ENCODE data around the gene NLGN4X. TPM values are rescaled to one million over a fixed set of nuclear protein-coding genes. Genes with fewer than 3 reads are reported as not detected.

Gene NLGN4X
- total RNA-seq, 2 experiments from 2014 or later: 0.08 to 0.11 TPM

DNA sequence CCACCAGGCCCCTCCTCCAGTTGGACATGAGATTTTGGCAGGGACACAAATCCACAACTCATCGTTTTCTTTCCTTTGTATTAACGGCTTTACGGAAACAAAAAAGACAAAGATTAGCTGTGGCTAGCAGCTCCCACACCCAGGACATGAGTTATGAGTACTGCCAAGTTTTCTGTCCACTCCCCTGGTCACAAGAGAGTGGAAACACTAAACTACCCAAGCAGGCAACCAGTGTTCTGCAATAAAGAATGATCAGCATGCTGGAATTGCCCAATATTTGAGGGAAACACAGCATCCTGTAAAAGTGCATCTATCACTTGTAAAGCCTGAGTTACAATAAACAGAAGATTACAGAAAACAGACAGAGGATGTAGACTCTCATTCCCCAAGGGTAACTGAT is 358.4 kb downstream of the NLGN4X start:
- H3K36me3 ChIP-seq (ENCODE audit: insufficient read depth, low read length): no peaks in the 10 kb centered on the region
- no peaks in the 10 kb centered on the region for H3K4me1 ChIP-seq (ENCODE audit: insufficient read depth, low read length)
- intact Hi-C loops (cut with DNase I, micrococcal nuclease): no loop called here
- DNase-seq (no peak), ATAC-seq (ENCODE audit: poor library complexity) (no peak)
- Mint-ChIP-seq H3K27me3 (no peaks in the 10 kb centered on the region), H3K4me3 (no peak overlapping the region), H3K9me3 (peaks cover 3% of the 10 kb centered on the region), H3K36me3 (ENCODE audit: low read depth) (no peaks in the 10 kb centered on the region), H3K27ac (no peak overlapping the region), H3K4me1 (ENCODE audit: low read depth) (no peaks in the 10 kb centered on the region)
- H3K27me3 ChIP-seq (ENCODE audit: control insufficient read depth in 1 of 2, insufficient read depth in 2 of 2, low read length in 2 of 2): no peaks in the 10 kb centered on the region
- TF ChIP-seq, protein P1, sequence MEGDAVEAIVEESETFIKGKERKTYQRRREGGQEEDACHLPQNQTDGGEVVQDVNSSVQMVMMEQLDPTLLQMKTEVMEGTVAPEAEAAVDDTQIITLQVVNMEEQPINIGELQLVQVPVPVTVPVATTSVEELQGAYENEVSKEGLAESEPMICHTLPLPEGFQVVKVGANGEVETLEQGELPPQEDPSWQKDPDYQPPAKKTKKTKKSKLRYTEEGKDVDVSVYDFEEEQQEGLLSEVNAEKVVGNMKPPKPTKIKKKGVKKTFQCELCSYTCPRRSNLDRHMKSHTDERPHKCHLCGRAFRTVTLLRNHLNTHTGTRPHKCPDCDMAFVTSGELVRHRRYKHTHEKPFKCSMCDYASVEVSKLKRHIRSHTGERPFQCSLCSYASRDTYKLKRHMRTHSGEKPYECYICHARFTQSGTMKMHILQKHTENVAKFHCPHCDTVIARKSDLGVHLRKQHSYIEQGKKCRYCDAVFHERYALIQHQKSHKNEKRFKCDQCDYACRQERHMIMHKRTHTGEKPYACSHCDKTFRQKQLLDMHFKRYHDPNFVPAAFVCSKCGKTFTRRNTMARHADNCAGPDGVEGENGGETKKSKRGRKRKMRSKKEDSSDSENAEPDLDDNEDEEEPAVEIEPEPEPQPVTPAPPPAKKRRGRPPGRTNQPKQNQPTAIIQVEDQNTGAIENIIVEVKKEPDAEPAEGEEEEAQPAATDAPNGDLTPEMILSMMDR (IDR thresholded peaks at IDR 0.05): no peak
- ChIA-PET CTCF (no interaction called here), POLR2A (no interaction called here)
- H3K9me3 ChIP-seq (ENCODE audit: control insufficient read depth in 1 of 2, insufficient read depth in 1 of 2, low read length in 2 of 2): no peaks in the 10 kb centered on the region
- no peak overlapping the region for H3K4me3 ChIP-seq (ENCODE audit: low read length)
- no peak overlapping the region for H3K27ac ChIP-seq (ENCODE audit: low read depth in 1 of 2, low read length in 2 of 2)

DNA sequence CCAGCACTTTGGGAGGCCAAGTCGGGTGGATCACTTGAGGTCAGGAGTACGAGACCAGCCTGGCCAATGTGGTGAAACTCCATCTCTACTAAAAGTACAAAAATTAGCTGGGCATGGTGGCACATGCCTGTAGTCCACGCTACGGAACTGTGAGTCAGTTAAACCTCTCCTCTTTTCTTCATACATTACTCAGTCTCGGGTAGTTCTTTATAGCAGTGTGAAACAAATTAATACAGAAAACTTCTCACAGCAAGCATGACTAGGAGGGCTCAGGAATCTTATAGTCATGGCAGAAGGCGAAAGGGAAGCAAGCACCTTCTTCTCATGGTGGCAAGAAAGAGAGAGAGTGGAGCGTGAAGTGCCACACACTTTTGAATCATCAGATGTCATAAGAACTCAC is 358.9 kb downstream of the NLGN4X start:
- Mint-ChIP-seq H3K4me1 (ENCODE audit: low read depth) (no peaks in the 10 kb centered on the region), H3K9me3 (peaks cover 3% of the 10 kb centered on the region), H3K4me3 (no peak overlapping the region), H3K36me3 (ENCODE audit: low read depth) (no peaks in the 10 kb centered on the region), H3K27ac (no peak overlapping the region), H3K27me3 (no peaks in the 10 kb centered on the region)
- TF ChIP-seq, protein P1 (IDR thresholded peaks at IDR 0.05): no peak
- Histone ChIP-seq H3K4me1 (ENCODE audit: insufficient read depth, low read length) (no peaks in the 10 kb centered on the region), H3K36me3 (ENCODE audit: insufficient read depth, low read length) (no peaks in the 10 kb centered on the region), H3K9me3 (ENCODE audit: control insufficient read depth in 1 of 2, insufficient read depth in 1 of 2, low read length in 2 of 2) (no peaks in the 10 kb centered on the region), H3K27me3 (ENCODE audit: control insufficient read depth in 1 of 2, insufficient read depth in 2 of 2, low read length in 2 of 2) (no peaks in the 10 kb centered on the region), H3K27ac (ENCODE audit: low read depth in 1 of 2, low read length in 2 of 2) (no peak overlapping the region), H3K4me3 (ENCODE audit: low read length) (no peak overlapping the region)
- ChIA-PET POLR2A (no interaction called here), CTCF (no interaction called here)
- DNase-seq (no peak), ATAC-seq (ENCODE audit: poor library complexity) (no peak)
- intact Hi-C loops (cut with DNase I, micrococcal nuclease): no loop called here

DNA sequence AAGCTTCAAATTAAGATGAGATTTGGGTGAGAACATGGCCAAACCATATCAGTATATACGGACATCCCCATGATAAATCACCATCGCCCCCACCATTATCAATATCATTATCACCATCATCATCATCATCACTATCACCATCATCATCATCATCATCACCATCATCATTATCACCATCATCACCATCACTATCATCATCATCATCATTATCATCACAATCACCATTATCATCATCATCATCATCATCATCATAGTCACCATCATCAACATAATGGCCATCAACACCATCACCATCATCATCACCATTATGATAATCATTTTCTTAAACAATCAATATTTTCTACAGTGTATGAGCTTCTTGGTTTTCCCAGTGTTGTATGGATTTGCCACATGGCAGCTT is 360.9 kb downstream of the NLGN4X start:
- H3K27me3 ChIP-seq (ENCODE audit: control insufficient read depth in 1 of 2, insufficient read depth in 2 of 2, low read length in 2 of 2): no peaks in the 10 kb centered on the region
- Mint-ChIP-seq H3K36me3 (ENCODE audit: low read depth) (no peaks in the 10 kb centered on the region), H3K27me3 (no peaks in the 10 kb centered on the region), H3K4me1 (ENCODE audit: low read depth) (no peaks in the 10 kb centered on the region), H3K27ac (no peak overlapping the region), H3K4me3 (no peak overlapping the region), H3K9me3 (peaks cover 3% of the 10 kb centered on the region)
- TF ChIP-seq, protein P1 (IDR thresholded peaks at IDR 0.05): no peak
- no peak overlapping the region for H3K4me3 ChIP-seq (ENCODE audit: low read length)
- H3K27ac ChIP-seq (ENCODE audit: low read depth in 1 of 2, low read length in 2 of 2): no peak overlapping the region
- no peaks in the 10 kb centered on the region for H3K36me3 ChIP-seq (ENCODE audit: insufficient read depth, low read length)
- DNase-seq: no peak
- no peak for ATAC-seq (ENCODE audit: poor library complexity)
- H3K9me3 ChIP-seq (ENCODE audit: control insufficient read depth in 1 of 2, insufficient read depth in 1 of 2, low read length in 2 of 2): no peaks in the 10 kb centered on the region
- ChIA-PET CTCF (no interaction called here), POLR2A (no interaction called here)
- H3K4me1 ChIP-seq (ENCODE audit: insufficient read depth, low read length): no peaks in the 10 kb centered on the region
- intact Hi-C loops (cut with DNase I, micrococcal nuclease): no loop called here
